DOHH2 (cell line): Measurements from ENCODE around the gene DUSP1.

Experiments
- H3F3A ChIP-seq: fragments of 200-600 bp; sonication (generic), shearing (Covaris generic); 2 replicates; pipeline ENCODE4 v1.6.0; 2016; ENCODE audit warnings: antibody characterized with exemption, mild to moderate bottlenecking; ENCODE audit not compliant: control insufficient read depth, insufficient read depth
- H3K27ac ChIP-seq: fragments of 200-600 bp; sonication (generic); 2 replicates; pipeline ENCODE4 v1.5.1; 2014; ENCODE audit warnings: low read depth, mild to moderate bottlenecking, low read length, moderate library complexity
- H3K27me3 ChIP-seq: fragments of 200-600 bp; sonication (generic); 2 replicates; pipeline ENCODE4 v1.6.1; 2014; ENCODE audit warnings: mild to moderate bottlenecking, low read length, mixed read lengths; ENCODE audit not compliant: control insufficient read depth
- H3K36me3 ChIP-seq: fragments of 200-600 bp; sonication (generic); 2 replicates; pipeline ENCODE4 v1.6.1; 2014; ENCODE audit warnings: mild to moderate bottlenecking, low read length, moderate library complexity, mixed read lengths; ENCODE audit not compliant: control insufficient read depth
- H3K4me1 ChIP-seq: fragments of 200-600 bp; sonication (generic); 2 replicates; pipeline ENCODE4 v1.6.1; 2014; ENCODE audit warnings: mild to moderate bottlenecking, low read length, mixed read lengths; ENCODE audit not compliant: control insufficient read depth
- H3K4me2 ChIP-seq: fragments of 200-600 bp; sonication (generic); 2 replicates; pipeline ENCODE4 v1.6.0; 2014; ENCODE audit warnings: mild to moderate bottlenecking, low read length, moderate library complexity
- H3K4me3 ChIP-seq: fragments of 200-600 bp; sonication (generic); 2 replicates; pipeline ENCODE4 v1.5.1; 2014; ENCODE audit warnings: mild to moderate bottlenecking, low read length, mixed read lengths
- H3K79me2 ChIP-seq: fragments of 200-600 bp; sonication (generic); 2 replicates; pipeline ENCODE4 v1.6.1; 2014; ENCODE audit warnings: mild to moderate bottlenecking, low read length, mixed read lengths; ENCODE audit not compliant: control insufficient read depth
- H3K9me2 ChIP-seq: fragments of 200-600 bp; sonication (generic); replicated peaks from 2 replicates; pipeline ENCODE4 v1.6.1; 2014; ENCODE audit warnings: mild to moderate bottlenecking, low read length, mixed read lengths; ENCODE audit not compliant: control insufficient read depth
- H3K9me3 ChIP-seq: fragments of 200-600 bp; sonication (generic); 2 replicates; pipeline ENCODE4 v1.6.1; 2014; ENCODE audit warnings: antibody characterized with exemption, low read length, mixed read lengths; ENCODE audit not compliant: control insufficient read depth, insufficient read depth
- H4K20me1 ChIP-seq: fragments of 200-600 bp; sonication (generic); 2 replicates; pipeline ENCODE4 v1.6.0; 2014; ENCODE audit warnings: low read depth, mild to moderate bottlenecking, antibody characterized with exemption, low read length, moderate library complexity; ENCODE audit not compliant: control insufficient read depth, insufficient read depth
- EZH2phosphoT487 ChIP-seq: fragments of 200-600 bp; sonication (generic); IDR thresholded peaks from 2 replicates; pipeline ENCODE4 v1.6.1; 2017; ENCODE audit warnings: borderline replicate concordance, mild to moderate bottlenecking, antibody characterized with exemption, low read length, moderate library complexity, mixed read lengths
- TF ChIP-seq, protein P1 (sequence below): fragments of 200-600 bp; sonication (generic); IDR thresholded peaks from one replicate; pipeline ENCODE4 v1.5.1; 2014; ENCODE audit warnings: antibody characterized with exemption, mild to moderate bottlenecking, low read depth, low read length; ENCODE audit not compliant: poor library complexity, severe bottlenecking

DUSP1 gene

GRCh38 chr5:172749076-172749475 lies 21.9 kb downstream of the DUSP1 start:
- no peak overlapping the region for H3K4me3 ChIP-seq
- no peak for TF ChIP-seq EZH2phosphoT487
- TF ChIP-seq, protein P1, sequence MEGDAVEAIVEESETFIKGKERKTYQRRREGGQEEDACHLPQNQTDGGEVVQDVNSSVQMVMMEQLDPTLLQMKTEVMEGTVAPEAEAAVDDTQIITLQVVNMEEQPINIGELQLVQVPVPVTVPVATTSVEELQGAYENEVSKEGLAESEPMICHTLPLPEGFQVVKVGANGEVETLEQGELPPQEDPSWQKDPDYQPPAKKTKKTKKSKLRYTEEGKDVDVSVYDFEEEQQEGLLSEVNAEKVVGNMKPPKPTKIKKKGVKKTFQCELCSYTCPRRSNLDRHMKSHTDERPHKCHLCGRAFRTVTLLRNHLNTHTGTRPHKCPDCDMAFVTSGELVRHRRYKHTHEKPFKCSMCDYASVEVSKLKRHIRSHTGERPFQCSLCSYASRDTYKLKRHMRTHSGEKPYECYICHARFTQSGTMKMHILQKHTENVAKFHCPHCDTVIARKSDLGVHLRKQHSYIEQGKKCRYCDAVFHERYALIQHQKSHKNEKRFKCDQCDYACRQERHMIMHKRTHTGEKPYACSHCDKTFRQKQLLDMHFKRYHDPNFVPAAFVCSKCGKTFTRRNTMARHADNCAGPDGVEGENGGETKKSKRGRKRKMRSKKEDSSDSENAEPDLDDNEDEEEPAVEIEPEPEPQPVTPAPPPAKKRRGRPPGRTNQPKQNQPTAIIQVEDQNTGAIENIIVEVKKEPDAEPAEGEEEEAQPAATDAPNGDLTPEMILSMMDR, result no peak
- no peaks in the 10 kb centered on the region for H3F3A ChIP-seq
- no peak overlapping the region for H3K27ac ChIP-seq
- H3K4me1 ChIP-seq, result no peaks in the 10 kb centered on the region; the same call in 1 of the 2 replicates
- no peaks in the 10 kb centered on the region for H3K9me3 ChIP-seq
- no peaks in the 10 kb centered on the region for H3K9me2 ChIP-seq
- no peak overlapping the region for H3K4me2 ChIP-seq
- H3K27me3 ChIP-seq, result peaks cover 21% of the 10 kb centered on the region
- H4K20me1 ChIP-seq, result no peaks in the 10 kb centered on the region
- H3K36me3 ChIP-seq, result no peaks in the 10 kb centered on the region
- H3K79me2 ChIP-seq, result no peaks in the 10 kb centered on the region

DNA sequence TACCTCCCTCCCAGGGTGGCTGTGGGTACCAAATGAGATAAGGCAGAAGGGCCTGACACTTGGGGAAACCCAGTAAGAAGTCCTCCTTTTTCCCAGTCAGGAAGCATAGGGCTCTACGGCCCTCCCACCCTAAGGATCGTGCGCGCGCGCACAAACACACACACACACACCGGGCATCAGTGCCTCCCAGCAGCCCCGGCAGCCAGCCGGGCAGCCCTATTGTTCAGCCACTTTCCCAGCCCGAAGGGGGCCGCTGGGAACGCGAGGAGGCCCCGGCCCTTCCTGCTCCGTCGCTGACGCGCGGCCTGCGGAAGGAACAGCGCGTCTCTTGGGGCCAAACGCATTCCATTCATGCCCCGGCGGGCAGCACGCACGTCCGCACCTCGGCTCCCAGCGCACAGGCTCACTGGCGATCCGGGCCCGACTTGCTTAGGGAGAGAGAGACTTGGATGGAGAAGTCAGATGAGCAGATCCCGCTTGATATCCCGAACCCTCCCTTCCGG lies 22.6 kb downstream of the DUSP1 start:
- Histone ChIP-seq H4K20me1 (no peaks in the 10 kb centered on the region), H3K4me2 (no peak overlapping the region), H3K27ac (no peak overlapping the region), H3K4me3 (no peak overlapping the region), H3F3A (no peaks in the 10 kb centered on the region), H3K27me3 (peaks cover 17% of the 10 kb centered on the region), H3K9me2 (no peaks in the 10 kb centered on the region), H3K36me3 (no peaks in the 10 kb centered on the region), H3K4me1 (no peaks in the 10 kb centered on the region; the same call in 1 of the 2 replicates), H3K79me2 (no peaks in the 10 kb centered on the region), H3K9me3 (no peaks in the 10 kb centered on the region)
- TF ChIP-seq, protein P1, result no peak

DNA sequence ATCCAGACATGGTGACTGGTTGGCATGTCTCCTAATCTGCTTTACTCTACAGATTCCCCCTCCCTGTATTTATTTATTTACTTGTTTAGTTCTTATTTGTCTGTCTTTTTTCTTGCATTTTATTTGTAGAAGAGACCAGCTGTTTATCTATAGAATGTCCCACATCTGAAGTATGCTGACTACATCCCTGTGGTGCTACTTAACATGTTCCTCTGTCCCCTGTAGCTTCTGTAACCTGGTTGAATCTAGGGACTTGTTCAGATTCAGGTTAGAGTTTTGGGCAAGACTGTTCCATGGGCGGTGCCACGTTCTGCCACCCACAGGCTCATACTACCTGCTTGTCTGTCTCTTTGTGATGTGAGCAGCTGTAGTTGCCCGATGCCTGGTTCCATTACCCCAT lies 23.5 kb downstream of the DUSP1 start:
- H3K9me3 ChIP-seq, result no peaks in the 10 kb centered on the region
- H3K9me2 ChIP-seq, result no peaks in the 10 kb centered on the region
- no peaks in the 10 kb centered on the region for H3K79me2 ChIP-seq
- H3K36me3 ChIP-seq, result no peaks in the 10 kb centered on the region
- TF ChIP-seq, protein P1, result no peak
- TF ChIP-seq EZH2phosphoT487, result no peak
- H3K4me3 ChIP-seq, result no peak overlapping the region
- H4K20me1 ChIP-seq, result no peaks in the 10 kb centered on the region
- no peak overlapping the region for H3K4me2 ChIP-seq
- peaks cover 2% of the 10 kb centered on the region for H3K4me1 ChIP-seq
- peaks cover 15% of the 10 kb centered on the region for H3K27me3 ChIP-seq
- H3K27ac ChIP-seq, result no peak overlapping the region
- no peaks in the 10 kb centered on the region for H3F3A ChIP-seq
